ENCODE measurements around the gene GTF2A1.

DNA sequence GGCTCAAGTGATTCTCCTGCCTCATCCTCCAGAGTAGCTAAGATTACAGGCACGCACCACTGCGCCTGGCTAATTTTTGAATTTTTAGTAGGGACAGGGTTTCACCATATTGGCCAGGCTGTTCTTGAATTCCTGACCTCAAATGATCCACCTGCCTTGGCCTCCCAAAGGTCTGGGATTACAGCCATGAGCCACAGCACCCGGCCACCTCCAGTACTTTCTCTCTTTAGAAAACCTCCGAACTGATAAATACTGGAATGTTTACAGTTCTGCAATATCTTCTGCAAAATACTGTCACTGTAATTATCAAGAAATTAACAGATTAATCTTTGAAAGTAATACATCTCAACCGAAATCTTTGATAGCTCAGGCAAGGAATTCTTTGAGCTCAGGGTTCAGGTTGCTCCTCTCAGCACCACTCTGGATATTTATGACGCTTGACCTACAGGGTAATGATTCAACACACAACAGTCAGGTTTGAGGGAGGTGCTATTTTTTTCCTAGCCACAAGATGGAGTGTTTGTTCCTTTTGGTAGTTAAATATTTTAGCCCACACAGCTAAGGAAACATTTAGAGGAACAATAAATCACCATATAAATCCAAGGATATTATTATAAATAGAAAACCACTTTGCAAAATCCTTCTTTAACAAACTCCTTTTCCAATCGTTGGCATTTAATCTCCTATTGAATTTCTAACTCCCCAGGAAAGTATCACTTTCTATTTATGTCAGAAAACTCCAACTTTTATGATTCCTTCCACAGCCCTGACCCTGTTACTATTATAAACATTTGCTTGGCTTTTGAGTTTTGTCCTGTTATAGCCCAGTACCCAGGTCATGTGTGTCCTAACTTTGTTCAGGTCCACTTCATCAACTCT is 48.6 kb upstream of the GTF2A1 start:
- TF ChIP-seq, protein P1, sequence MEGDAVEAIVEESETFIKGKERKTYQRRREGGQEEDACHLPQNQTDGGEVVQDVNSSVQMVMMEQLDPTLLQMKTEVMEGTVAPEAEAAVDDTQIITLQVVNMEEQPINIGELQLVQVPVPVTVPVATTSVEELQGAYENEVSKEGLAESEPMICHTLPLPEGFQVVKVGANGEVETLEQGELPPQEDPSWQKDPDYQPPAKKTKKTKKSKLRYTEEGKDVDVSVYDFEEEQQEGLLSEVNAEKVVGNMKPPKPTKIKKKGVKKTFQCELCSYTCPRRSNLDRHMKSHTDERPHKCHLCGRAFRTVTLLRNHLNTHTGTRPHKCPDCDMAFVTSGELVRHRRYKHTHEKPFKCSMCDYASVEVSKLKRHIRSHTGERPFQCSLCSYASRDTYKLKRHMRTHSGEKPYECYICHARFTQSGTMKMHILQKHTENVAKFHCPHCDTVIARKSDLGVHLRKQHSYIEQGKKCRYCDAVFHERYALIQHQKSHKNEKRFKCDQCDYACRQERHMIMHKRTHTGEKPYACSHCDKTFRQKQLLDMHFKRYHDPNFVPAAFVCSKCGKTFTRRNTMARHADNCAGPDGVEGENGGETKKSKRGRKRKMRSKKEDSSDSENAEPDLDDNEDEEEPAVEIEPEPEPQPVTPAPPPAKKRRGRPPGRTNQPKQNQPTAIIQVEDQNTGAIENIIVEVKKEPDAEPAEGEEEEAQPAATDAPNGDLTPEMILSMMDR (IDR thresholded peaks at IDR 0.05; ENCODE audit: extremely low read depth in 1 of 2, insufficient read depth in 1 of 2, low read depth in 1 of 2, low read length in 2 of 2), result peak; percentile 39 to 55
- no peak for TF ChIP-seq EZH2 (IDR thresholded peaks at IDR 0.05; ENCODE audit: borderline replicate concordance, low read depth, low read length, severe bottlenecking)
- no peak for TF ChIP-seq POLR2A (IDR thresholded peaks at IDR 0.05; ENCODE audit: low read depth, low read length)
- TF ChIP-seq MYC (IDR thresholded peaks at IDR 0.05; ENCODE audit: low read depth, low read length), result no peak
- no peak for TF ChIP-seq FOS (IDR thresholded peaks at IDR 0.05; ENCODE audit: borderline replicate concordance, insufficient read depth, low read length)
- TF ChIP-seq, protein P2, sequence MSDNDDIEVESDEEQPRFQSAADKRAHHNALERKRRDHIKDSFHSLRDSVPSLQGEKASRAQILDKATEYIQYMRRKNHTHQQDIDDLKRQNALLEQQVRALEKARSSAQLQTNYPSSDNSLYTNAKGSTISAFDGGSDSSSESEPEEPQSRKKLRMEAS (IDR thresholded peaks at IDR 0.05; ENCODE audit: insufficient read depth, insufficient read length), result no peak
